H9 (cell line): ENCODE data around the gene RASAL1. TPM values are rescaled to one million over a fixed set of nuclear protein-coding genes. Genes with fewer than 3 reads are reported as not detected.

Source experiments
- DNase-seq: peaks from one replicate; pipeline ENCODE4 v3.0.0-alpha.2; 2017
- H2AFZ ChIP-seq: one replicate; pipeline ENCODE4 v1.6.1; 2013; ENCODE audit warnings: mild to moderate bottlenecking, low read length, control low read depth, moderate library complexity
- H2AK5ac ChIP-seq: 2 replicates; pipeline ENCODE4 v1.6.1; 2013; ENCODE audit warnings: low read length, control low read depth, mixed read lengths; ENCODE audit not compliant: insufficient read length
- H2BK120ac ChIP-seq: one replicate; pipeline ENCODE4 v1.6.1; 2013; ENCODE audit warnings: low read depth, mild to moderate bottlenecking, low read length, control low read depth, inconsistent platforms; ENCODE audit not compliant: poor library complexity, severe bottlenecking
- H2BK12ac ChIP-seq: 2 replicates; pipeline ENCODE4 v1.6.1; 2013; ENCODE audit warnings: low read length, control low read depth, mixed read lengths, low read depth; ENCODE audit not compliant: insufficient read length
- H2BK15ac ChIP-seq: 2 replicates; pipeline ENCODE4 v1.6.1; 2013; ENCODE audit warnings: low read depth, low read length, control low read depth
- H2BK20ac ChIP-seq: one replicate; pipeline ENCODE4 v1.6.1; 2013; ENCODE audit warnings: low read depth, mild to moderate bottlenecking, low read length, control low read depth, inconsistent platforms; ENCODE audit not compliant: poor library complexity, severe bottlenecking
- H2BK5ac ChIP-seq: 2 replicates; pipeline ENCODE4 v1.6.1; 2013; ENCODE audit warnings: low read length, control low read depth, mixed read lengths; ENCODE audit not compliant: insufficient read length
- H3K14ac ChIP-seq: 2 replicates; pipeline ENCODE4 v1.6.1; 2013; ENCODE audit warnings: low read length, control low read depth; ENCODE audit not compliant: insufficient read depth
- H3K18ac ChIP-seq: 2 replicates; pipeline ENCODE4 v1.6.1; 2013; ENCODE audit warnings: low read depth, mild to moderate bottlenecking, mixed read lengths, low read length, control low read depth; ENCODE audit not compliant: insufficient read length
- H3K23ac ChIP-seq: 2 replicates; pipeline ENCODE4 v1.6.1; 2013; ENCODE audit warnings: low read length, control low read depth, mixed read lengths, low read depth; ENCODE audit not compliant: insufficient read length
- H3K23me2 ChIP-seq: 2 replicates; pipeline ENCODE4 v1.6.1; 2013; ENCODE audit warnings: low read depth, mild to moderate bottlenecking, mixed read lengths, low read length, control low read depth; ENCODE audit not compliant: insufficient read length, poor library complexity, severe bottlenecking
- H3K27ac ChIP-seq: 2 replicates; pipeline ENCODE4 v1.5.1; 2013; ENCODE audit warnings: low read length, control low read depth, mixed read lengths, low read depth; ENCODE audit not compliant: insufficient read length
- H3K27me3 ChIP-seq: 2 replicates; pipeline ENCODE4 v1.6.1; 2013; ENCODE audit warnings: low read length, control low read depth, inconsistent platforms; ENCODE audit not compliant: insufficient read depth
- H3K4ac ChIP-seq: 2 replicates; pipeline ENCODE4 v1.6.1; 2013; ENCODE audit warnings: low read depth, mild to moderate bottlenecking, control low read depth, inconsistent platforms, low read length, moderate library complexity
- H3K4me1 ChIP-seq: 2 replicates; pipeline ENCODE4 v1.6.1; 2013; ENCODE audit warnings: low read length, control low read depth, inconsistent platforms; ENCODE audit not compliant: insufficient read depth
- H3K4me2 ChIP-seq: 2 replicates; pipeline ENCODE4 v1.6.1; 2013; ENCODE audit warnings: low read length, control low read depth, mixed read lengths; ENCODE audit not compliant: insufficient read length, insufficient read depth
- H3K56ac ChIP-seq: 2 replicates; pipeline ENCODE4 v1.6.1; 2013; ENCODE audit warnings: low read depth, mild to moderate bottlenecking, mixed read lengths, low read length, control low read depth; ENCODE audit not compliant: insufficient read length
- H3K79me1 ChIP-seq: 2 replicates; pipeline ENCODE4 v1.6.1; 2013; ENCODE audit warnings: low read depth, mild to moderate bottlenecking, moderate library complexity, low read length, control low read depth, inconsistent platforms; ENCODE audit not compliant: insufficient read depth, poor library complexity, severe bottlenecking
- H3K79me2 ChIP-seq: 2 replicates; pipeline ENCODE4 v1.6.1; 2013; ENCODE audit warnings: low read length, control low read depth, inconsistent platforms; ENCODE audit not compliant: insufficient read depth
- H3K9ac ChIP-seq: 2 replicates; pipeline ENCODE4 v1.6.1; 2013; ENCODE audit warnings: low read length, control low read depth, mixed read lengths; ENCODE audit not compliant: insufficient read length; ENCODE audit errors: extremely low read depth
- H3K9me3 ChIP-seq: one replicate; pipeline ENCODE4 v1.6.1; 2013; ENCODE audit warnings: low read depth, low read length, inconsistent platforms; ENCODE audit not compliant: control insufficient read depth
- H3T11ph ChIP-seq: one replicate; pipeline ENCODE4 v1.6.1; 2013; ENCODE audit warnings: mild to moderate bottlenecking, low read length, control low read depth, inconsistent platforms
- H4K20me1 ChIP-seq: one replicate; pipeline ENCODE4 v1.6.1; 2013; ENCODE audit not compliant: control insufficient read depth, insufficient read length, insufficient read depth
- H4K5ac ChIP-seq: 2 replicates; pipeline ENCODE4 v1.6.1; 2013; ENCODE audit warnings: low read depth, mild to moderate bottlenecking, mixed read lengths, low read length, control low read depth; ENCODE audit not compliant: insufficient read length
- H4K8ac ChIP-seq: replicated peaks from 2 replicates; pipeline ENCODE4 v1.6.1; 2013; ENCODE audit warnings: low read length, control low read depth, mixed read lengths, low read depth; ENCODE audit not compliant: insufficient read length
- H4K91ac ChIP-seq: 2 replicates; pipeline ENCODE4 v1.6.1; 2013; ENCODE audit warnings: low read depth, mild to moderate bottlenecking, moderate library complexity, mixed read lengths, low read length, control low read depth; ENCODE audit not compliant: insufficient read length
- H3K27ac Mint-ChIP-seq, 3 experiments: 2 replicates in 2 of 3; 3 replicates in 1 of 3; pipeline ENCODE4 v1.8.0; 2020 to 2021; ENCODE audit warnings: mixed read lengths in 3 of 3, mild to moderate bottlenecking in 1 of 3, moderate library complexity in 1 of 3
- H3K27me3 Mint-ChIP-seq: 2 replicates; pipeline ENCODE4 v1.8.0; 2021; ENCODE audit warnings: low read depth, mild to moderate bottlenecking, moderate library complexity, mixed read lengths
- H3K36me3 Mint-ChIP-seq, 3 experiments: 2 replicates in 2 of 3; 3 replicates in 1 of 3; pipeline ENCODE4 v1.8.0; 2020 to 2021; ENCODE audit warnings: low read depth in 3 of 3, mixed read lengths in 3 of 3; ENCODE audit not compliant: insufficient read depth in 1 of 3
- H3K4me1 Mint-ChIP-seq, 2 experiments: 2 replicates each; pipeline ENCODE4 v1.8.0; 2020; ENCODE audit warnings: mixed read lengths in 2 of 2
- H3K4me3 Mint-ChIP-seq, 2 experiments: 2 replicates in 1 of 2; 3 replicates in 1 of 2; pipeline ENCODE4 v1.8.0; 2020 to 2021; ENCODE audit warnings: mild to moderate bottlenecking in 2 of 2, mixed read lengths in 2 of 2, moderate library complexity in 1 of 2
- H3K9me3 Mint-ChIP-seq, 2 experiments: 2 replicates in 1 of 2; 3 replicates in 1 of 2; pipeline ENCODE4 v1.8.0; 2020; ENCODE audit warnings: mild to moderate bottlenecking in 2 of 2, mixed read lengths in 2 of 2, moderate library complexity in 1 of 2
- WGBS: extraction: QIAGEN DNeasy Blood & Tissue Kit; methylation state at CpG from one replicate; pipeline ENCODE4 v1.1.7; 2013; ENCODE audit warnings: missing lambda C conversion rate, low lambda C conversion rate, mixed read lengths; ENCODE audit not compliant: insufficient read length; ENCODE audit errors: extremely low coverage; 5-methylcytosine and 5-hydroxymethylcytosine counted together
- total RNA-seq: library from RNA; stranded (reverse); gene quantifications from 2 replicates; pipeline ENCODE4 v1.2.1, GENCODE V29; 2021
- TF ChIP-seq, protein P1 (sequence below): fragments of 200-600 bp; sonication (generic); conservative IDR thresholded peaks from 3 replicates; pipeline ENCODE4 v1.8.0; 2021; ENCODE audit warnings: antibody characterized with exemption, mild to moderate bottlenecking

Gene RASAL1
- total RNA-seq, 1 experiment from 2014 or later, result 2.3 TPM

DNA sequence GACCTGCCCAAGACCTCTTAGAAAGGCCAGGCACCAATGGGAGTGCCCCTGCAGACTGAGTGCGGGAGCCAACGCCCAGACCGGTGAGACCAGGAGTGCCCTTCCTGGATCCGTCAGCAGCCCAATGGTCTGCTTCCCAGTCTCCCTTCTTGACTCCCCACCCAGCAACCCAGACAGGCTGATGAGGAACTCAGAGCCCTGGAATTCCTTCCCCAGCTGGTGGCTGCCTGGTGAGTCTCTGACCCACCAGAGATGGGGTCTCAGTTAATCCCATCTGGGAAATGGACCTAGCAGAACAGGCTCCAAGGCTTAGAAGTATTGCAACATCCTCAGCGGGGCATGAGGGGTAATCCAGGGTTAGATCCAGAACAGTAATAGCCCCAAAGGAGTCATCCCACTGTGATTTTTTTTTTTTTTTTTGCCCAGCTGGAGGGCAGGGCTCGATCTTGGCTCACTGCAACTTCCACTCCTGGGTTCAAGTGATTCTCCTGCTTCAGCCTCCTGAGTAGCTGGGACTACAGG, 1.5 kb upstream of the RASAL1 start:
- H3K18ac ChIP-seq, result no peak overlapping the region
- no peak overlapping the region for H2BK5ac ChIP-seq
- H3K27me3 ChIP-seq, result no peaks in the 10 kb centered on the region
- no peak overlapping the region for H3K4me2 ChIP-seq
- Mint-ChIP-seq H3K27ac (no peak overlapping the region), H3K36me3 (no peaks in the 10 kb centered on the region), H3K27me3 (peaks cover 36% of the 10 kb centered on the region), H3K9me3 (no peaks in the 10 kb centered on the region; a peak in 1 of 5 replicates), H3K4me1 (peaks cover 8 to 16% of the 10 kb centered on the region in 2 experiments), H3K4me3 (peak overlapping the region in 1 of 2 experiments; percentile 35; a peak in 1 of 5 replicates)
- no peaks in the 10 kb centered on the region for H3K79me2 ChIP-seq
- no peak overlapping the region for H3K56ac ChIP-seq
- TF ChIP-seq, protein P1, sequence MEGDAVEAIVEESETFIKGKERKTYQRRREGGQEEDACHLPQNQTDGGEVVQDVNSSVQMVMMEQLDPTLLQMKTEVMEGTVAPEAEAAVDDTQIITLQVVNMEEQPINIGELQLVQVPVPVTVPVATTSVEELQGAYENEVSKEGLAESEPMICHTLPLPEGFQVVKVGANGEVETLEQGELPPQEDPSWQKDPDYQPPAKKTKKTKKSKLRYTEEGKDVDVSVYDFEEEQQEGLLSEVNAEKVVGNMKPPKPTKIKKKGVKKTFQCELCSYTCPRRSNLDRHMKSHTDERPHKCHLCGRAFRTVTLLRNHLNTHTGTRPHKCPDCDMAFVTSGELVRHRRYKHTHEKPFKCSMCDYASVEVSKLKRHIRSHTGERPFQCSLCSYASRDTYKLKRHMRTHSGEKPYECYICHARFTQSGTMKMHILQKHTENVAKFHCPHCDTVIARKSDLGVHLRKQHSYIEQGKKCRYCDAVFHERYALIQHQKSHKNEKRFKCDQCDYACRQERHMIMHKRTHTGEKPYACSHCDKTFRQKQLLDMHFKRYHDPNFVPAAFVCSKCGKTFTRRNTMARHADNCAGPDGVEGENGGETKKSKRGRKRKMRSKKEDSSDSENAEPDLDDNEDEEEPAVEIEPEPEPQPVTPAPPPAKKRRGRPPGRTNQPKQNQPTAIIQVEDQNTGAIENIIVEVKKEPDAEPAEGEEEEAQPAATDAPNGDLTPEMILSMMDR, result no peak
- no peak overlapping the region for H4K8ac ChIP-seq
- no peaks in the 10 kb centered on the region for H4K20me1 ChIP-seq
- H2BK20ac ChIP-seq, result no peak overlapping the region
- no peak for DNase-seq
- no peak overlapping the region for H3K14ac ChIP-seq
- no peak overlapping the region for H3K27ac ChIP-seq
- H2BK15ac ChIP-seq, result no peak overlapping the region
- H2AFZ ChIP-seq, result no peak overlapping the region
- H4K5ac ChIP-seq, result no peak overlapping the region
- no CpG with 5 or more reads among the region's 6 CpGs for WGBS
- no peak overlapping the region for H3K4ac ChIP-seq
- H3K9ac ChIP-seq, result no peak overlapping the region
- H4K91ac ChIP-seq, result no peak overlapping the region
- no peak overlapping the region for H3T11ph ChIP-seq
- H3K4me1 ChIP-seq, result no peaks in the 10 kb centered on the region
- H2BK120ac ChIP-seq, result no peak overlapping the region
- H2BK12ac ChIP-seq, result no peak overlapping the region
- H2AK5ac ChIP-seq, result no peak overlapping the region
- no peaks in the 10 kb centered on the region for H3K9me3 ChIP-seq
- H3K23ac ChIP-seq, result no peak overlapping the region
- H3K23me2 ChIP-seq, result peaks cover 12% of the 10 kb centered on the region
- H3K79me1 ChIP-seq, result no peaks in the 10 kb centered on the region
